ENCODE results near the gene DCST2.
"Not testable (repeated sequence)": the region's sequence is repeated elsewhere in the genome, so short reads cannot be mapped to it uniquely, and the experiment has no call there.

The DCST2 gene

GRCh38 chr1:154989195-154989860, 44.3 kb downstream of the DCST2 start:
- no peak overlapping the region for H3K4me3 ChIP-seq (ENCODE audit: low read length)
- TF ChIP-seq ZNF274 (IDR thresholded peaks at IDR 0.05; ENCODE audit: low read depth, low read length) = no peak

DNA sequence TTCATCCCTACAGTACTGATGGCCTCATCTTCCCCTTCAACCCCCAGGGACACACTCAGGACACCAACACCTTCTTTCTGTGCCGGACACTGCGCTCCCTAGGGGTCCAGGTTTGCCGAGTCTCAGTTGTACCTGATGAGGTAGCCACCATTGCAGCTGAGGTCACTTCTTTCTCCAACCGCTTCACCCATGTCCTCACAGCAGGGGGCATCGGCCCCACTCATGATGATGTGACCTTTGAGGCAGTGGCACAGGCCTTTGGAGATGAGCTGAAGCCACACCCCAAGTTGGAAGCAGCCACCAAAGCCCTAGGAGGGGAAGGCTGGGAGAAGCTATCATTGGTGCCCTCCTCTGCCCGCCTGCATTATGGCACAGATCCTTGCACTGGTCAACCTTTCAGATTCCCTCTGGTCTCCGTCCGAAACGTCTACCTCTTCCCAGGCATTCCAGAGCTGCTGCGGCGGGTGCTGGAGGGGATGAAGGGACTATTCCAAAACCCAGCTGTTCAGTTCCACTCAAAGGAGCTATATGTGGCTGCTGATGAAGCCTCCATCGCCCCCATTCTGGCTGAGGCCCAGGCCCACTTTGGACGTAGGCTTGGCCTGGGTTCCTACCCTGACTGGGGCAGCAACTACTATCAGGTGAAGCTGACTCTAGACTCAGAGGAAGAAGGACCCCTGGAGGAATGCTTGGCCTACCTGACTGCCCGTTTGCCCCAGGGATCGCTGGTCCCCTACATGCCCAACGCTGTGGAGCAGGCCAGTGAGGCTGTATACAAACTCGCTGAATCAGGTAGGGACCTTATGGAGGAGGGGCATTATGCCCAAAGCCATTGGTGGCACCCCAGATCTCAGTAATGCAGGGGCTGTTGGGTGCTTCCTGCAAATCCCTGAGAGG, 45.3 kb downstream of the DCST2 start:
- no peak for TF ChIP-seq ZNF274 (IDR thresholded peaks at IDR 0.05; ENCODE audit: low read depth, low read length)
- no peak overlapping the region for H3K4me3 ChIP-seq (ENCODE audit: low read length)

DNA sequence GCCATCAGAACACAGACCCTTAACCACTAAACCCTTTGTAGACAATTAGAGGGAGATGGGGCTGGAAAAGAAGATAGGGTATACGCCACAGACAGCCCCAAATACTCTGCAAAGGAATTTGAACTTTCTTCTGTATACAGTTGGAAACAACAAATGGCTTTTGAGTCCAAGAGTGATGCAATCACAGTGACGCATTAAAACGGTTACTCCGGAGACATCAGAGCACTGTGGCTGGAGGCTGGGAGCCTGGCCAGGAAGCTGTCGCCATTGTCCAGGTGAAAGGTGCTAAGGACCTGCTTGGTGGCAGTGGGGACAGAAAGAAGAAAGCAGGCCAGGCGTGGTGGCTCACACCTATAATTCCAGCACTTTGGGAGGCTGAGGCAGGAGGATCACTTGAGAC, 46.3 kb downstream of the DCST2 start:
- TF ChIP-seq ZNF274 (IDR thresholded peaks at IDR 0.05; ENCODE audit: low read depth, low read length) = no peak
- no peak overlapping the region for H3K4me3 ChIP-seq (ENCODE audit: low read length)

DNA sequence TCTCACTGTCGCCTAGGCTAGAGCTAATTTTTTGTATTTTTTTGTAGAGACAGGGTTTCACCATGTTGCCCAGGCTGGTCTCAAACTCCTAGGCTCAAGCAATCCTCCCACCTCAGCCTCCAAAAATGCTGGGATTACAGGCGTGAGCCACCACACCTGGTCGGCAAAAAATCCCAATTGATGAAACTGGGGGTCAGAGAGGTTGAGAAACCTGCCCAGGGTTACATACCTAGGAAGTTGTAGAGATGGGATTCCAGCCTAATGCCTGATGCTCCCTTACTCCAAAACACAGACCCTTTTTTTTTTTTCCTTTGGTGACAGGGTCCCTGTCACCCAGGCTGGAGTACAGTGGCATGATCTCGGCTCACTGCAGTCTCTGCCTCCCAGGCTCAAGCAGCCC, 46.8 kb downstream of the DCST2 start:
- not testable (repeated sequence) for H3K4me3 ChIP-seq (ENCODE audit: low read length)

DNA sequence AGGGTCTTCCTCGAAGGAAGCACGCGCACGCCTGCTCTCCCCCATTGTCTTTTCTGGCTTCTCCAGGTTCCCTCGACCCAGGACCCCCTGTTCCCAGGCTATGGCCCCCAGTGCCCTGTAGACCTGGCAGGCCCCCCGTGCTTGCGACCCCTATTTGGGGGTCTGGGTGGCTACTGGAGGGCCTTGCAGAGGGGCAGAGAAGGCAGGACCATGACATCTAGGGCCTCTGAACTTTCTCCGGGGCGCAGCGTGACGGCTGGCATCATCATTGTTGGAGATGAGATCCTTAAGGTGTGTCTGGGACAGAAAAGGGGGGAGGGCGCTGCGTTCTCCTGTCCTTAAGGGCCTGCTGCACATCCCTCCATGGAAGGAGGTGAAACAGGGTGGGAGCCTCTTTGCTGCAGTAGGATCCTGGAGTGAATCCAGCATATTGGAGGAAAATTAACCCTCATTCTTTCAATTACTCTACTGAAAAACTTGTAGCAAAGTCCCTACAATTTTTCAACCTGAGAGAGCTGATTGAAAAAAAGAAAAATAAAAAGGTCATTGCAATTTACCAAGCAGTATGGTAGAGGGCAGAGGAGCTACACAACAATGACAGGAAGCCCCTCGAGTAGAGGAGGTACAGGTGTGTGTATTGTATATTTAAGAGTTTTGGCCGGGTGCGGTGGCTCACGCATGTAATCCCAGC, 49.7 kb downstream of the DCST2 start:
- TF ChIP-seq ZNF274 (IDR thresholded peaks at IDR 0.05; ENCODE audit: low read depth, low read length) = no peak
- H3K4me3 ChIP-seq (ENCODE audit: low read length) = peak overlapping the region; percentile 91

- TF ChIP-seq ZNF274 (IDR thresholded peaks at IDR 0.05; ENCODE audit: low read depth, low read length) = no peak
These were observed 50.5 kb downstream of the DCST2 start, which contains the start of gene FLAD1 for GRCh38 chr1:154982897-154983648. TSS of gene FLAD1 (plus strand) at chr1:154983344. CDS start at chr1:154983695, 351 bp downstream.

DNA sequence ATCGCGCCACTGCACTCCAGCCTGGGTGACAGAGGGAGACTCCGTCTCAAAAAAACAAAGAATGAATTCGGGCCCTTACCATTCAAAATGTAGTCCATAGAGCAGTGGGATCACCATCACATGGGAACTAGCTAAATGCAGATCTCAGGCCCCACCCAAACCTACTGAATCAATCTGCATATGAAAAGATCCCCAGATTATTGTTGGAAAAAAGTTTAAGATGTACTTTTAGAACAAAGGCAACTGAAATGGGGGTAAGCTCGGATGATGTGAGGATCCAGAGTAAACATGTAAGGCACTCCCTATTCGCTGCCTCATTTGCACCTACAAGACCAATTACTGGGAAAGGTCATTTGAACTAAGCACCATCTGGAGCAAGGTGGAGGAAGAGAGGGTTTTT, 51.2 kb downstream of the DCST2 start:
- TF ChIP-seq ZNF274 (IDR thresholded peaks at IDR 0.05; ENCODE audit: low read depth, low read length) = no peak
- H3K4me3 ChIP-seq (ENCODE audit: low read length) = peak overlapping the region; percentile 68

More at GRCh38 chr1:154982897-154983648, 50.5 kb downstream of the DCST2 start, which contains the start of gene FLAD1:
- peak within 1 kb of the TSS; percentile 91 for H3K4me3 ChIP-seq (ENCODE audit: low read length)

DNA sequence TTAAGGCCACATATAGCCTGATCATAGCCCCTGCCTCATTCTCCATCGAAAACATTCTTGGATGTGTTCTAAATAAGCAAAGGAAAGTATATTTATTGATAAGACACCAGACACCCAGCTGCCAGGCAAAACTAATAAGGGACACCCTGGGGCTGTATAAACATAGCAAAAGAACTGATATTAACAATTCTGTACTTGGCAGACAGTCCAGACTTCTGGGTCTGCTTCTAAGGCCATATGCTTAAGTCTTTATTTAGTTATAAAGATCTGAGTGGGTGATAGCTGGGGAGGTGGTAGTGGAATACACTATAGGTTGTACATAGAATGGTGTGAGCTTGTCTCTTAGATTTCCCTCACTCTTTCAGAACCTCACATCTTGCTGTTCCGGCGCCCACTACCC, 55.2 kb downstream of the DCST2 start:
- no peak for TF ChIP-seq ZNF274 (IDR thresholded peaks at IDR 0.05; ENCODE audit: low read depth, low read length)
- H3K4me3 ChIP-seq (ENCODE audit: low read length) = no peak overlapping the region

- H3K4me3 ChIP-seq (ENCODE audit: low read length) = not testable (repeated sequence)
These were observed 55.8 kb downstream of the DCST2 start for GRCh38 chr1:154977762-154978161.

GRCh38 chr1:154975409-154976059, 58.0 kb downstream of the DCST2 start:
- TF ChIP-seq ZNF274 (IDR thresholded peaks at IDR 0.05; ENCODE audit: low read depth, low read length) = no peak
- H3K4me3 ChIP-seq (ENCODE audit: low read length) = peak overlapping the region; percentile 96

DNA sequence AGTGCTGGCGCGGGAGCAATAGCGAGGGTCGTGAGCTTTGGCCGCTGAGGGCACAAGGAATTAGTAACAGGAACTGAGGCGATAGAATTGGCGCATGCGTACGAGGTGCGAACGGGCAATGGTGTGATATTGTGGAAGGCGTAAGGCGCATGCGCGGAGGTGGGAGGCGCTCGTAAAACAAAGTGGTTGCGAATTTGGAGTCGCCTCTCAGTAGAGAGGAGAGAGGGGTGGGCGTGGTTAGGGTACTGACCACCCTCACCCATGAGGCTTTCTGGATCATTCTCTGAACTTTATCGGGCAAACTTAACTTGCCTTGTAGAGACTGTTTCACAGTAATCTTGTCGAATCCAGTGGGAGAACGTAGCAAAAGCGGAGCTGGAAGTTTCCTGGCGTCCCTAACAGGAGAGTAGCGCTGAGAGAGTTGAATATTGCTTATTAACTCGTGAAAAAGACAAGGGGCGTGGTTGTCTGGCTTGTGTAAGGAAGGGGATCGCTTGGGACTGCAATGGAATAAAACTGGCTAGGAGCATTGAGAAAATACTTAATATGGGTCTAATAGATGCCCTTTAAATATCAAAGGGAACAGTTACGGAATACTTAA, 58.7 kb downstream of the DCST2 start:
- peak overlapping the region; percentile 96 for H3K4me3 ChIP-seq (ENCODE audit: low read length)
- no peak for TF ChIP-seq ZNF274 (IDR thresholded peaks at IDR 0.05; ENCODE audit: low read depth, low read length)

DNA sequence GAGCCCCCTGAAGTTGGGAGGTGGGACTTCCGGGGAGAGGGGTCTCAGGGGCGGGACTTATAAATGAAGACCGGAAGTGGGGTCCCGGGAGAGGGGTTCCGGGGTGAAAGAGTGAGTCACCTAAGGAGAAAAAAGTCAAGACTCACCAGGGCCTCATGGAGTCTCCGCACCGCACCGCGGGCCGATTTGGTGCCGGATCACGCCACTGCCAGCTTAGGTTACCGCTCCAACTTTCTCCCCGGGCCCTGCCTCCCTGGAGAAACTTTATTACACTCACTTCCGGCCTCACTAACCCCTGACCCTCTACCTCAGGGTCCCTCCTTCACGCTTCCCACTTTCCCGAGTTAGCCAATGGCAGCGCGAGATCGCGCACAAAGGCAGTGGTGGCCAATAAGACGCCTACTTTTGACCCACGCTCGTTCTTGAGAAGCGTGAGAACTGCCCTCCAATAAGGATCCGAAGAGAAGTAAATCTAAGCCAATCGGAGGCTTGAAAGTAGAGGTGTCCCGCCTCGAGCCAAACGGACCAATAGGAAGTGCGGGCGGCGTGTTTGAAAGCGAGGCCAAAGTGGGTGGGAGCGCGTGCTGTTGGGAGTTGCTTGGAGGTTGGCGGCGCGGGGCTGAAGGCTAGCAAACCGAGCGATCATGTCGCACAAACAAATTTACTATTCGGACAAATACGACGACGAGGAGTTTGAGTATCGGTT, 59.3 kb downstream of the DCST2 start, which contains the start of gene CKS1B:
Gene CKS1B, plus strand, starts transcription at position 580 of the 706 bp plus-strand sequence. Its CDS starts 65 bp downstream, at position 645.
- TF ChIP-seq ZNF274 (IDR thresholded peaks at IDR 0.05; ENCODE audit: low read depth, low read length) = no peak
- peak within 1 kb of the TSS; percentile 96 for H3K4me3 ChIP-seq (ENCODE audit: low read length)

Measured in GM08714 (cell line).